Neural cell (in vitro differentiated cells): ENCODE measurements around the gene LRRC55. TPM values are rescaled to one million over a fixed set of nuclear protein-coding genes. Genes with fewer than 3 reads are reported as not detected.

Experiments
- H2AFZ ChIP-seq: fragments of 200-600, 300-800 bp; sonication (generic), shearing (Covaris generic); 2 replicates; pipeline ENCODE4 v1.6.0; 2014; ENCODE audit warnings: low read depth, mild to moderate bottlenecking, antibody characterized with exemption, low read length, moderate library complexity
- H3F3A ChIP-seq: fragments of 200-600 bp; shearing (Covaris generic); 2 replicates; pipeline ENCODE4 v1.6.1; 2016; ENCODE audit warnings: mild to moderate bottlenecking, moderate library complexity, mixed read lengths, antibody characterized with exemption, low read length; ENCODE audit not compliant: insufficient read depth, poor library complexity, severe bottlenecking
- H3K27ac ChIP-seq: fragments of 200-600, 300-800 bp; sonication (generic), shearing (Covaris generic); 2 replicates; pipeline ENCODE4 v1.5.1; 2014; ENCODE audit warnings: mild to moderate bottlenecking, low read length, moderate library complexity
- H3K27me3 ChIP-seq: fragments of 300-800, 200-600 bp; sonication (generic), shearing (Covaris generic); 2 replicates; pipeline ENCODE4 v1.6.0; 2014; ENCODE audit warnings: mild to moderate bottlenecking, low read depth, low read length, moderate library complexity; ENCODE audit not compliant: insufficient read depth
- H3K36me3 ChIP-seq: fragments of 300-800, 200-600 bp; sonication (generic), shearing (Covaris generic); 2 replicates; pipeline ENCODE4 v1.5.1; 2014; ENCODE audit warnings: mild to moderate bottlenecking, antibody characterized with exemption, low read length, moderate library complexity; ENCODE audit not compliant: insufficient read depth
- H3K4me2 ChIP-seq: fragments of 300-800, 200-600 bp; sonication (generic), shearing (Covaris generic); 2 replicates; pipeline ENCODE4 v1.6.0; 2014; ENCODE audit warnings: mild to moderate bottlenecking, low read length
- H3K4me3 ChIP-seq: fragments of 300-800, 200-600 bp; sonication (generic), shearing (Covaris generic); 2 replicates; pipeline ENCODE4 v1.5.1; 2014; ENCODE audit warnings: mild to moderate bottlenecking, low read length, moderate library complexity
- H3K79me2 ChIP-seq: fragments of 200-600 bp; shearing (Covaris generic); replicated peaks from 2 replicates; pipeline ENCODE4 v1.6.0; 2014; ENCODE audit warnings: mild to moderate bottlenecking, low read length, moderate library complexity; ENCODE audit not compliant: insufficient read depth
- H3K9ac ChIP-seq: fragments of 300-800, 200-600 bp; sonication (generic), shearing (Covaris generic); 2 replicates; pipeline ENCODE4 v1.6.1; 2016; ENCODE audit warnings: mild to moderate bottlenecking, low read length, mixed read lengths
- H3K9me2 ChIP-seq: fragments of 200-600 bp; shearing (Covaris generic); 2 replicates; pipeline ENCODE4 v1.6.1; 2016; ENCODE audit warnings: mild to moderate bottlenecking, low read length, mixed read lengths; ENCODE audit not compliant: insufficient read depth
- H3K9me3 ChIP-seq: fragments of 200-600, 300-800 bp; sonication (generic), shearing (Covaris generic); 2 replicates; pipeline ENCODE4 v1.6.1; 2016; ENCODE audit warnings: mild to moderate bottlenecking, mixed run types, low read length, moderate library complexity, mixed read lengths
- H4K20me1 ChIP-seq: fragments of 200-600 bp; shearing (Covaris generic); 2 replicates; pipeline ENCODE4 v1.6.1; 2016; ENCODE audit warnings: mild to moderate bottlenecking, mixed run types; ENCODE audit not compliant: insufficient read depth
- EP300 ChIP-seq: fragments of 450-650 bp; conservative IDR thresholded peaks from 2 replicates; pipeline ENCODE4 v1.6.1; 2014; ENCODE audit warnings: antibody characterized with exemption, mild to moderate bottlenecking, moderate library complexity; ENCODE audit not compliant: poor library complexity, severe bottlenecking
- EZH2 ChIP-seq: fragments of 200-600, 300-800 bp; shearing (Covaris generic), sonication (generic); IDR thresholded peaks from 2 replicates; pipeline ENCODE4 v1.6.1; 2014; ENCODE audit warnings: antibody characterized with exemption, low read length, borderline replicate concordance, mild to moderate bottlenecking; ENCODE audit not compliant: insufficient read depth, poor library complexity, severe bottlenecking
- MXI1 ChIP-seq: fragments of 450-650 bp; conservative IDR thresholded peaks from 2 replicates; pipeline ENCODE4 v1.6.1; 2014; ENCODE audit warnings: antibody characterized with exemption, mild to moderate bottlenecking; ENCODE audit not compliant: poor library complexity, severe bottlenecking
- POLR2AphosphoS5 ChIP-seq: IDR thresholded peaks from 2 replicates; pipeline ENCODE4 v1.6.1; 2012
- RAD21 ChIP-seq: fragments of 450-650 bp; conservative IDR thresholded peaks from 2 replicates; pipeline ENCODE4 v1.6.1; 2014; ENCODE audit warnings: antibody characterized with exemption, mild to moderate bottlenecking, moderate library complexity
- SMC3 ChIP-seq: fragments of 450-650 bp; conservative IDR thresholded peaks from 2 replicates; pipeline ENCODE4 v1.6.1; 2014; ENCODE audit warnings: antibody characterized with exemption, mild to moderate bottlenecking, moderate library complexity; ENCODE audit not compliant: poor library complexity
- TAF1 ChIP-seq: IDR thresholded peaks from 2 replicates; pipeline ENCODE4 v1.6.1; 2012; ENCODE audit warnings: low read depth
- polyA plus RNA-seq: library from polyadenylated mRNA; depleted of rRNA; stranded (reverse); fragments of >200 nt; gene quantifications from 2 replicates; pipeline ENCODE4 v1.2.3, GENCODE V29; 2014
- TF ChIP-seq, protein P1 (sequence below): IDR thresholded peaks from 2 replicates; pipeline ENCODE4 v1.6.1; 2012; ENCODE audit warnings: borderline replicate concordance
- TF ChIP-seq, protein P2 (sequence below): fragments of 450-650 bp; IDR thresholded peaks from 2 replicates; pipeline ENCODE4 v1.5.1; 2014; ENCODE audit warnings: antibody characterized with exemption, mild to moderate bottlenecking, moderate library complexity; ENCODE audit not compliant: poor library complexity, severe bottlenecking

The LRRC55 gene
- polyA plus RNA-seq, 1 donor from 2014 or later, result 2.8 TPM

DNA sequence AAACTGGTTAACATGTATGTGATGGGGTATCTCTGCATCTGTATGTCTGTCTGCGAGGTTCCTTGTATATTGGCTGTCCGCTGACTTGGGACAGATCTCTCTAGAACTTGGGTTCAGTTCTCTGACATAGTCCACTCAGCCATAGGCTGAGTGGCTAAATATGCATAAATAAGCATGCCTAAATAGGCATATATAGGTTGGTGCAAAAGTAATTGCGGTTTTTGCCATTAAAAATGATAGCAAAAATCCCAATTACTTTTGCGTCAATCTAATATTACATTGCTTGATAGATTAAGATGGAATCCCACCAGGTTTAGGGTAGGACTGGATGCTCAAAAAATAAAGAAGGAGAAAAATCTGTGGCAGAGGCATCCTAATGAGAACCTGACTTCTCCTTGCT, 8.8 kb downstream of the LRRC55 start:
- Histone ChIP-seq H3K4me2 (no peak overlapping the region), H4K20me1 (no peaks in the 10 kb centered on the region), H3K4me3 (no peak overlapping the region), H3K36me3 (peaks cover 13% of the 10 kb centered on the region), H3F3A (no peaks in the 10 kb centered on the region), H2AFZ (no peak overlapping the region), H3K27me3 (no peaks in the 10 kb centered on the region), H3K9me3 (no peaks in the 10 kb centered on the region), H3K9me2 (no peaks in the 10 kb centered on the region), H3K79me2 (no peaks in the 10 kb centered on the region), H3K9ac (no peak overlapping the region), H3K27ac (no peak overlapping the region)
- TF ChIP-seq POLR2AphosphoS5 (no peak), SMC3 (no peak), RAD21 (no peak), EP300 (no peak), TAF1 (no peak), EZH2 (no peak), MXI1 (no peak)
- TF ChIP-seq, protein P1, sequence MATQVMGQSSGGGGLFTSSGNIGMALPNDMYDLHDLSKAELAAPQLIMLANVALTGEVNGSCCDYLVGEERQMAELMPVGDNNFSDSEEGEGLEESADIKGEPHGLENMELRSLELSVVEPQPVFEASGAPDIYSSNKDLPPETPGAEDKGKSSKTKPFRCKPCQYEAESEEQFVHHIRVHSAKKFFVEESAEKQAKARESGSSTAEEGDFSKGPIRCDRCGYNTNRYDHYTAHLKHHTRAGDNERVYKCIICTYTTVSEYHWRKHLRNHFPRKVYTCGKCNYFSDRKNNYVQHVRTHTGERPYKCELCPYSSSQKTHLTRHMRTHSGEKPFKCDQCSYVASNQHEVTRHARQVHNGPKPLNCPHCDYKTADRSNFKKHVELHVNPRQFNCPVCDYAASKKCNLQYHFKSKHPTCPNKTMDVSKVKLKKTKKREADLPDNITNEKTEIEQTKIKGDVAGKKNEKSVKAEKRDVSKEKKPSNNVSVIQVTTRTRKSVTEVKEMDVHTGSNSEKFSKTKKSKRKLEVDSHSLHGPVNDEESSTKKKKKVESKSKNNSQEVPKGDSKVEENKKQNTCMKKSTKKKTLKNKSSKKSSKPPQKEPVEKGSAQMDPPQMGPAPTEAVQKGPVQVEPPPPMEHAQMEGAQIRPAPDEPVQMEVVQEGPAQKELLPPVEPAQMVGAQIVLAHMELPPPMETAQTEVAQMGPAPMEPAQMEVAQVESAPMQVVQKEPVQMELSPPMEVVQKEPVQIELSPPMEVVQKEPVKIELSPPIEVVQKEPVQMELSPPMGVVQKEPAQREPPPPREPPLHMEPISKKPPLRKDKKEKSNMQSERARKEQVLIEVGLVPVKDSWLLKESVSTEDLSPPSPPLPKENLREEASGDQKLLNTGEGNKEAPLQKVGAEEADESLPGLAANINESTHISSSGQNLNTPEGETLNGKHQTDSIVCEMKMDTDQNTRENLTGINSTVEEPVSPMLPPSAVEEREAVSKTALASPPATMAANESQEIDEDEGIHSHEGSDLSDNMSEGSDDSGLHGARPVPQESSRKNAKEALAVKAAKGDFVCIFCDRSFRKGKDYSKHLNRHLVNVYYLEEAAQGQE, result no peak
- TF ChIP-seq, protein P2, sequence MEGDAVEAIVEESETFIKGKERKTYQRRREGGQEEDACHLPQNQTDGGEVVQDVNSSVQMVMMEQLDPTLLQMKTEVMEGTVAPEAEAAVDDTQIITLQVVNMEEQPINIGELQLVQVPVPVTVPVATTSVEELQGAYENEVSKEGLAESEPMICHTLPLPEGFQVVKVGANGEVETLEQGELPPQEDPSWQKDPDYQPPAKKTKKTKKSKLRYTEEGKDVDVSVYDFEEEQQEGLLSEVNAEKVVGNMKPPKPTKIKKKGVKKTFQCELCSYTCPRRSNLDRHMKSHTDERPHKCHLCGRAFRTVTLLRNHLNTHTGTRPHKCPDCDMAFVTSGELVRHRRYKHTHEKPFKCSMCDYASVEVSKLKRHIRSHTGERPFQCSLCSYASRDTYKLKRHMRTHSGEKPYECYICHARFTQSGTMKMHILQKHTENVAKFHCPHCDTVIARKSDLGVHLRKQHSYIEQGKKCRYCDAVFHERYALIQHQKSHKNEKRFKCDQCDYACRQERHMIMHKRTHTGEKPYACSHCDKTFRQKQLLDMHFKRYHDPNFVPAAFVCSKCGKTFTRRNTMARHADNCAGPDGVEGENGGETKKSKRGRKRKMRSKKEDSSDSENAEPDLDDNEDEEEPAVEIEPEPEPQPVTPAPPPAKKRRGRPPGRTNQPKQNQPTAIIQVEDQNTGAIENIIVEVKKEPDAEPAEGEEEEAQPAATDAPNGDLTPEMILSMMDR, result no peak

DNA sequence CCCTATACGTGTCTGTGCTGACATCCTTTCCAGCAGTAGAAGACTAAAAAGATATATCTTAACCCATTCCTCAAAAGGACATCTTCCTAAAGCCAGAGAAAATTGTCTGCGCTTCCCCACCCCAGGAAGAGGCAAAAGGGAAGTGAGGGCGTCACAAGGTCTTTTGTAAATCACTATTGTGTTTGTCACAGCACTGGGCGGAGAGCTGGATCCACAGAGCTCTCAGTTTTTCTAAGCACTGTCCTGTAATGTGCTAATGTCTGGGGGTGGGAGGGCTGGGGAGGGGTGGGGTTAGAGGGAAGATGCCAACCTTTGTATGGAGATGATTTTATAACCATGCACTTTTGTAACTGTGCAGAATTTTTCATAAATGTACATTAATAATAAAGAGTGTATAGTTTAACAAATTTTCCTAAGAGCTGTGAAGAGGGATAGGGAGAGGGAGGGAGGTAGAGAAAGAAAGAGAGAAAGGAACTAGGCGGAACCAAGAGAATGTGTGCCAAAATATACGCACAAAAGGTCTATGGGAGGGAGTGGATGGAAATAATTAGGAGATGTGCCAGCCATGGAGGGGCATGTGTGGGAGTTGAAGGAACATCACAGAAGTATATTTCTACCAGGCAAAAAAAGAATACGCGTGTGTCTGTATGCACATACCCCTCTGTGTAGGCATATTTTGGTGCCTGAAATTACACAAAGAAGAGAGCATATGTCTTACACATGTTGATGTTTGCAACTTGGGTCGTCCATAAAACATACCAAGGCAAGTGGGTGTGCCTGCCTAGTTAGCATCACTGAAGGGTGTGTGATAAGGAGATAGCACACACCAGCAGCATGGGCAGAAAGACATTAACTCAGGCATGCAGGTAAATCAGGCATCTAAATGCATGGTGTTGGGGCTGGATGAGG, 9.8 kb downstream of the LRRC55 start:
- Histone ChIP-seq H4K20me1 (no peaks in the 10 kb centered on the region), H3K79me2 (no peaks in the 10 kb centered on the region), H3F3A (no peaks in the 10 kb centered on the region), H3K9ac (no peak overlapping the region), H3K27me3 (no peaks in the 10 kb centered on the region), H3K9me2 (no peaks in the 10 kb centered on the region), H3K27ac (no peak overlapping the region), H3K36me3 (peaks cover 13% of the 10 kb centered on the region), H3K4me3 (no peak overlapping the region), H3K9me3 (no peaks in the 10 kb centered on the region), H2AFZ (no peak overlapping the region), H3K4me2 (no peak overlapping the region)
- TF ChIP-seq POLR2AphosphoS5 (no peak), EZH2 (no peak), EP300 (no peak), MXI1 (no peak), SMC3 (no peak), RAD21 (no peak)
- TF ChIP-seq, protein P2, result no peak
